ENCODE results near the gene SSH3.
"Not testable (repeated sequence)": the region's sequence is repeated elsewhere in the genome, so short reads cannot be mapped to it uniquely, and the experiment has no call there.

DNA sequence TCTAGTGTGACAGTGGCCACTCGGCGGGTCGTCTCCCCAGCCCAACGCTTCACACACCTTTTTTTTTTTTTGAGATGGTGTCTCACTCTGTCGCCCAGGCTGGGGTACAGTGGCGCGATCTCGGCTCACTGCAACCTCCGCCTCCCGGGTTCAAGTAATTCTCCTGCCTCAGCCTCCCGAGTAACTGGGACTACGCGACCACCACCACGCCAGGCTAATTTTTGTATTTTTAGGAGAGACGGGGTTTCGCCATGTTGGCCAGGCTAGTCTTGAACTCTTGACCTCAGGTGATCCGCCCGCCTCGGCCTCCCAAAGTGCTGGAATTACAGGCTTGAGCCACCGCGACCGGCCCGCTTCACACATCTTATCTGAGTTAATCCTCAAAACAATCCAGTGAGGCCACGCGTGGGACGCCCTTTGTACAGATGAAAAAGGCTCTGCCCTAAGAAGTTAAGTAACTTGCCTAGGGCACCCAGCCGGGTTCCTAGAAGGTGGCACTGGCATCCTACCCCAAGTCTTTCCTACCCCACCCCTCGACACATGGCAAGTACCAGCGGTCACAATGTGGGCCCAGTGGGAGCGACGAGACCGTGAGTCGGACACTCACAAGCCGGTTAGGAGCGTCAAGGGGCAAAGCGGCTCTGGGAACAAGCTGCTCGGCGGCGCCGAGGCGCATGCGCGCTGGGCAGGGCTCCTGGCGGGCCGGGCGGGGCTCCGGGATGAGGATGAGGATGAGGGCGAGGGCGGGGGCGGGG lies 42.3 kb upstream of the SSH3 start:
- TF ChIP-seq, protein P1, sequence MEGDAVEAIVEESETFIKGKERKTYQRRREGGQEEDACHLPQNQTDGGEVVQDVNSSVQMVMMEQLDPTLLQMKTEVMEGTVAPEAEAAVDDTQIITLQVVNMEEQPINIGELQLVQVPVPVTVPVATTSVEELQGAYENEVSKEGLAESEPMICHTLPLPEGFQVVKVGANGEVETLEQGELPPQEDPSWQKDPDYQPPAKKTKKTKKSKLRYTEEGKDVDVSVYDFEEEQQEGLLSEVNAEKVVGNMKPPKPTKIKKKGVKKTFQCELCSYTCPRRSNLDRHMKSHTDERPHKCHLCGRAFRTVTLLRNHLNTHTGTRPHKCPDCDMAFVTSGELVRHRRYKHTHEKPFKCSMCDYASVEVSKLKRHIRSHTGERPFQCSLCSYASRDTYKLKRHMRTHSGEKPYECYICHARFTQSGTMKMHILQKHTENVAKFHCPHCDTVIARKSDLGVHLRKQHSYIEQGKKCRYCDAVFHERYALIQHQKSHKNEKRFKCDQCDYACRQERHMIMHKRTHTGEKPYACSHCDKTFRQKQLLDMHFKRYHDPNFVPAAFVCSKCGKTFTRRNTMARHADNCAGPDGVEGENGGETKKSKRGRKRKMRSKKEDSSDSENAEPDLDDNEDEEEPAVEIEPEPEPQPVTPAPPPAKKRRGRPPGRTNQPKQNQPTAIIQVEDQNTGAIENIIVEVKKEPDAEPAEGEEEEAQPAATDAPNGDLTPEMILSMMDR (conservative IDR thresholded peaks at IDR 0.05 in 1 of 2, IDR thresholded peaks at IDR 0.05 in 1 of 2; ENCODE audit: low read depth in 1 of 2, low read length in 2 of 2), result not testable (repeated sequence)
- not testable (repeated sequence) for TF ChIP-seq EZH2 (IDR thresholded peaks at IDR 0.05; ENCODE audit: low read length, missing control alignments)

Measured in fibroblast of lung (primary cell).